Measurements from ENCODE around the gene FAM13A.
A peak's percentile ranks its signal among the peaks of the same experiment; 100 is the strongest.

The FAM13A gene

GRCh38 chr4:88697141-88697540 is 359.8 kb downstream of the FAM13A start:
- Histone ChIP-seq H3K27ac (replicated peaks) (no peak overlapping the region), H3K27me3 (ENCODE audit: insufficient read depth, poor library complexity, severe bottlenecking) (no peaks in the 10 kb centered on the region), H3K4me3 (replicated peaks; ENCODE audit: insufficient read depth, low read length) (peak overlapping the region; percentile 50)
- no peak for TF ChIP-seq SPI1 (IDR thresholded peaks at IDR 0.05; ENCODE audit: borderline replicate concordance, low read depth)
- no peak for TF ChIP-seq POLR2AphosphoS5 (IDR thresholded peaks at IDR 0.05; ENCODE audit: low read depth)
- TF ChIP-seq REST (IDR thresholded peaks at IDR 0.05; ENCODE audit: insufficient replicate concordance, low read depth): no peak
- TF ChIP-seq GABPA (IDR thresholded peaks at IDR 0.05; ENCODE audit: low read depth): no peak
- DNase-seq (ENCODE audit: low read depth in 1 of 2, low spot score in 1 of 2): no peak

- DNase-seq (ENCODE audit: low read depth in 1 of 2, low spot score in 1 of 2): no peak
- H3K27me3 ChIP-seq (ENCODE audit: insufficient read depth, poor library complexity, severe bottlenecking): no peaks in the 10 kb centered on the region
- no peak overlapping the region for H3K4me3 ChIP-seq (replicated peaks; ENCODE audit: insufficient read depth, low read length)
- TF ChIP-seq POLR2AphosphoS5 (IDR thresholded peaks at IDR 0.05; ENCODE audit: low read depth) (no peak), CTCF (IDR thresholded peaks at IDR 0.05; ENCODE audit: insufficient read depth, low read length) (no peak), SPI1 (IDR thresholded peaks at IDR 0.05; ENCODE audit: borderline replicate concordance, low read depth) (no peak), GABPA (IDR thresholded peaks at IDR 0.05; ENCODE audit: low read depth) (no peak)
- H3K27ac ChIP-seq (replicated peaks): no peak overlapping the region
Measured at GRCh38 chr4:88696630-88697029, 360.4 kb downstream of the FAM13A start.

GRCh38 chr4:88693792-88694191 is 363.2 kb downstream of the FAM13A start:
- Histone ChIP-seq H3K4me3 (replicated peaks; ENCODE audit: insufficient read depth, low read length) (no peak overlapping the region), H3K27me3 (ENCODE audit: insufficient read depth, poor library complexity, severe bottlenecking) (no peaks in the 10 kb centered on the region), H3K27ac (replicated peaks) (no peak overlapping the region)
- DNase-seq (ENCODE audit: low read depth in 1 of 2, low spot score in 1 of 2): no peak
- TF ChIP-seq SPI1 (IDR thresholded peaks at IDR 0.05; ENCODE audit: borderline replicate concordance, low read depth): no peak
- TF ChIP-seq POLR2AphosphoS5 (IDR thresholded peaks at IDR 0.05; ENCODE audit: low read depth): no peak
- no peak for TF ChIP-seq CTCF (IDR thresholded peaks at IDR 0.05; ENCODE audit: insufficient read depth, low read length)
- no peak for TF ChIP-seq REST (IDR thresholded peaks at IDR 0.05; ENCODE audit: insufficient replicate concordance, low read depth)
- no peak for TF ChIP-seq GABPA (IDR thresholded peaks at IDR 0.05; ENCODE audit: low read depth)

GRCh38 chr4:88690355-88690754 is 366.6 kb downstream of the FAM13A start:
- TF ChIP-seq GABPA (IDR thresholded peaks at IDR 0.05; ENCODE audit: low read depth) (no peak), CTCF (IDR thresholded peaks at IDR 0.05; ENCODE audit: insufficient read depth, low read length) (no peak), SPI1 (IDR thresholded peaks at IDR 0.05; ENCODE audit: borderline replicate concordance, low read depth) (no peak), REST (IDR thresholded peaks at IDR 0.05; ENCODE audit: insufficient replicate concordance, low read depth) (no peak), POLR2AphosphoS5 (IDR thresholded peaks at IDR 0.05; ENCODE audit: low read depth) (no peak)
- Histone ChIP-seq H3K27me3 (ENCODE audit: insufficient read depth, poor library complexity, severe bottlenecking) (no peaks in the 10 kb centered on the region), H3K4me3 (replicated peaks; ENCODE audit: insufficient read depth, low read length) (no peak overlapping the region), H3K27ac (replicated peaks) (no peak overlapping the region)
- no peak for DNase-seq (ENCODE audit: low read depth in 1 of 2, low spot score in 1 of 2)

Data from HL-60 (cell line).